H1 (cell line): ENCODE measurements around the gene SLC16A2.

ENCODE experiments used
- CBX5 ChIP-seq: fragments of 300-800, 300-1000 bp; sonication (generic); IDR thresholded peaks from 2 replicates; pipeline ENCODE4 v1.7.1; 2016; ENCODE audit warnings: antibody characterized with exemption, low read length, low read depth
- HDAC6 ChIP-seq: IDR thresholded peaks from one replicate; pipeline ENCODE4 v1.7.1; 2012; ENCODE audit warnings: low read depth, mild to moderate bottlenecking, inconsistent platforms, low read length, moderate library complexity
- JUN ChIP-seq: IDR thresholded peaks from 2 replicates; pipeline ENCODE4 v1.6.1; 2011; ENCODE audit warnings: low read depth, mild to moderate bottlenecking, improper control_type of control experiment, low read length
- POLR2AphosphoS5 ChIP-seq: IDR thresholded peaks from 2 replicates; pipeline ENCODE4 v1.6.1; 2011; ENCODE audit warnings: low read depth, low read length
- RAD21 ChIP-seq, 2 experiments: IDR thresholded peaks in 1 of 2; conservative IDR thresholded peaks in 1 of 2; 2 replicates each; pipeline ENCODE4 v1.6.1; 2011; ENCODE audit warnings: low read depth in 2 of 2, low read length in 2 of 2, improper control_type of control experiment in 1 of 2, inconsistent platforms in 1 of 2, mild to moderate bottlenecking in 1 of 2, moderate library complexity in 1 of 2
- TF ChIP-seq, protein P1 (sequence below), 3 experiments: IDR thresholded peaks; 1 replicate in 2 of 3; 2 replicates in 1 of 3; pipeline versions ENCODE4 v1.5.1 to v1.6.1; 2011; ENCODE audit warnings: low read length in 3 of 3, mild to moderate bottlenecking in 3 of 3, inconsistent platforms in 2 of 3, low read depth in 1 of 3, moderate library complexity in 1 of 3; ENCODE audit not compliant: insufficient read depth in 1 of 3; ENCODE audit errors: control extremely low read depth in 1 of 3

DNA sequence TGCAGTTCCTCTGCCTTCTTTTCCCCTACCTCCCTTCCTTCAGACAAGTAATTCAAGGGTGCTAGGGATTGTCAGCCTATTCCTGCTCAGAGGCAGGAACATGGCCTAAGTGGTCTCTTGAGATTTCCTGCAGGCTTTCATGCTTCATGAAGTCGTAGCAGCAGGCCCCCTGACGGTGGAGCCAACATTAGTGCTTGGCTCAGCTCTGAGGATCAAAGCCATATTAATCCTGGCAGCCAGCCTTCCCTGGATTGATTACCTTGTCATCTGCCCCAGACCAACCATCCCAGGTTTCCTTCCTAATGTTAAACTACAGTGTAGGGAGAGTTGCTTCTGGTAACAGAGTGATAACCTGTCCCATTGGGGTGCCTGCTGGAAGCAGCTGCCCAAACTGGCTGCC is 84.1 kb downstream of the SLC16A2 start:
- TF ChIP-seq, protein P1, sequence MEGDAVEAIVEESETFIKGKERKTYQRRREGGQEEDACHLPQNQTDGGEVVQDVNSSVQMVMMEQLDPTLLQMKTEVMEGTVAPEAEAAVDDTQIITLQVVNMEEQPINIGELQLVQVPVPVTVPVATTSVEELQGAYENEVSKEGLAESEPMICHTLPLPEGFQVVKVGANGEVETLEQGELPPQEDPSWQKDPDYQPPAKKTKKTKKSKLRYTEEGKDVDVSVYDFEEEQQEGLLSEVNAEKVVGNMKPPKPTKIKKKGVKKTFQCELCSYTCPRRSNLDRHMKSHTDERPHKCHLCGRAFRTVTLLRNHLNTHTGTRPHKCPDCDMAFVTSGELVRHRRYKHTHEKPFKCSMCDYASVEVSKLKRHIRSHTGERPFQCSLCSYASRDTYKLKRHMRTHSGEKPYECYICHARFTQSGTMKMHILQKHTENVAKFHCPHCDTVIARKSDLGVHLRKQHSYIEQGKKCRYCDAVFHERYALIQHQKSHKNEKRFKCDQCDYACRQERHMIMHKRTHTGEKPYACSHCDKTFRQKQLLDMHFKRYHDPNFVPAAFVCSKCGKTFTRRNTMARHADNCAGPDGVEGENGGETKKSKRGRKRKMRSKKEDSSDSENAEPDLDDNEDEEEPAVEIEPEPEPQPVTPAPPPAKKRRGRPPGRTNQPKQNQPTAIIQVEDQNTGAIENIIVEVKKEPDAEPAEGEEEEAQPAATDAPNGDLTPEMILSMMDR (IDR thresholded peaks at IDR 0.05; ENCODE audit: control extremely low read depth in 1 of 3, insufficient read depth in 1 of 3, low read depth in 1 of 3, low read length in 3 of 3), result no peak
- TF ChIP-seq CBX5 (no peak), JUN (no peak), POLR2AphosphoS5 (no peak), RAD21 (IDR thresholded peaks at IDR 0.05 in 1 of 2, conservative IDR thresholded peaks at IDR 0.05 in 1 of 2; ENCODE audit: low read depth in 2 of 2, low read length in 2 of 2) (no peak), HDAC6 (no peak)
